ENCODE measurements around the gene SUN2. TPM values are rescaled to one million over a fixed set of nuclear protein-coding genes. Genes with fewer than 3 reads are reported as not detected.

SUN2 gene
- total and polyA plus RNA-seq, 2 donors (not counting 1 experiment from before 2014, with no cell fraction given): 224 to 305 TPM

DNA sequence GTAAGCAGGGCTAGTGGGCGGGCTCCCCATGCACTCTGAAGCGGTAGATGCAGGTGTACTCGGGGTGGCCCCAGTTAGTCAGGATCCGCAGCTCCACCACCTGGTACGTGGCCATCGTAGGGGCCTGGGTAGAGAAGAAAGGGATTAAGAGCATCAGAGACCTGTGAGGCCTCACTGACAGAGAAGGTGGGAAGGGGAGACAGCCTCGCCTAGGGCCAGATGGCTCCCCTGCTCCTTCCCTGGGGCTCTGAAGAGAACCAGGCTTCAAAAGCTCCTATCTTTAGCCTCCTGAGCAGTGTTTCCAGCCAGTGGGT lies 19.6 kb downstream of the SUN2 start:
- Histone ChIP-seq H3K27me3 (replicated peaks in 1 of 4; ENCODE audit: control extremely low read depth in 1 of 4, control insufficient read depth in 3 of 4, insufficient read depth in 4 of 4, low read length in 3 of 4) (no peaks in the 10 kb centered on the region), H2AFZ (ENCODE audit: insufficient read depth, low read depth, low read length, poor library complexity, severe bottlenecking) (no peak overlapping the region), H4K20me1 (ENCODE audit: control insufficient read depth, insufficient read depth, low read length, poor library complexity, severe bottlenecking) (peaks cover 97% of the 10 kb centered on the region), H3K9ac (ENCODE audit: low read length) (no peak overlapping the region), H3K79me2 (ENCODE audit: control insufficient read depth, insufficient read depth, low read length) (peaks cover 10% of the 10 kb centered on the region), H3K4me2 (replicated peaks; ENCODE audit: low read depth, low read length, poor library complexity, severe bottlenecking) (no peak overlapping the region), H3K9me3 (ENCODE audit: control extremely low read depth in 1 of 3, control insufficient read depth in 2 of 3, insufficient read depth in 1 of 3, low read length in 2 of 3) (no peaks in the 10 kb centered on the region), H3K36me3 (replicated peaks in 1 of 2; ENCODE audit: control extremely low read depth in 1 of 2, control insufficient read depth in 1 of 2, extremely low read depth in 1 of 2, insufficient read depth in 2 of 2, low read length in 1 of 2) (peaks cover 1 to 89% of the 10 kb centered on the region in 2 experiments), H3K4me1 (ENCODE audit: control insufficient read depth in 2 of 2, insufficient read depth in 2 of 2, low read length in 2 of 2) (peaks cover 0 to 19% of the 10 kb centered on the region in 2 donors), H3K4me3 (ENCODE audit: control extremely low read depth in 1 of 5, extremely low read depth in 1 of 5, insufficient read depth in 1 of 5, low read depth in 2 of 5, low read length in 4 of 5) (no peak overlapping the region), H3K27ac (ENCODE audit: low read length in 2 of 2) (peak overlapping the region in 1 of 2 donors; percentile 53)
- Mint-ChIP-seq H3K9me3 (ENCODE audit: insufficient read depth) (no peaks in the 10 kb centered on the region), H3K27ac (peak overlapping the region; percentile 68), H3K27me3 (no peaks in the 10 kb centered on the region), H3K4me3 (no peak overlapping the region), H3K4me1 (peaks cover 33% of the 10 kb centered on the region)
- intact Hi-C loops (cut with micrococcal nuclease): no loop called here
- ChIA-PET CTCF (interaction anchor here (0.9 to 8.3 kb wide), 4 partner anchors 11 to 31 kb away, joined by 3 to 81 read pairs (median 4); no protein-coding TSS in a partner anchor), POLR2A (interaction anchor here (3.5 kb wide), 1 partner anchor 16 kb away, joined by 15 read pairs; no protein-coding TSS in a partner anchor)
- ATAC-seq (ENCODE audit: low read depth): no peak
- DNase-seq: peak; percentile 42
- TF ChIP-seq, protein P1, sequence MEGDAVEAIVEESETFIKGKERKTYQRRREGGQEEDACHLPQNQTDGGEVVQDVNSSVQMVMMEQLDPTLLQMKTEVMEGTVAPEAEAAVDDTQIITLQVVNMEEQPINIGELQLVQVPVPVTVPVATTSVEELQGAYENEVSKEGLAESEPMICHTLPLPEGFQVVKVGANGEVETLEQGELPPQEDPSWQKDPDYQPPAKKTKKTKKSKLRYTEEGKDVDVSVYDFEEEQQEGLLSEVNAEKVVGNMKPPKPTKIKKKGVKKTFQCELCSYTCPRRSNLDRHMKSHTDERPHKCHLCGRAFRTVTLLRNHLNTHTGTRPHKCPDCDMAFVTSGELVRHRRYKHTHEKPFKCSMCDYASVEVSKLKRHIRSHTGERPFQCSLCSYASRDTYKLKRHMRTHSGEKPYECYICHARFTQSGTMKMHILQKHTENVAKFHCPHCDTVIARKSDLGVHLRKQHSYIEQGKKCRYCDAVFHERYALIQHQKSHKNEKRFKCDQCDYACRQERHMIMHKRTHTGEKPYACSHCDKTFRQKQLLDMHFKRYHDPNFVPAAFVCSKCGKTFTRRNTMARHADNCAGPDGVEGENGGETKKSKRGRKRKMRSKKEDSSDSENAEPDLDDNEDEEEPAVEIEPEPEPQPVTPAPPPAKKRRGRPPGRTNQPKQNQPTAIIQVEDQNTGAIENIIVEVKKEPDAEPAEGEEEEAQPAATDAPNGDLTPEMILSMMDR (IDR thresholded peaks at IDR 0.05): no peak
- no peak for TF ChIP-seq EZH2 (IDR thresholded peaks at IDR 0.05; ENCODE audit: borderline replicate concordance, insufficient read depth, low read depth, low read length, poor library complexity, severe bottlenecking)
- 89% methylated on average over 7 of the region's 7 CpGs for WGBS (ENCODE audit: insufficient coverage)

DNA sequence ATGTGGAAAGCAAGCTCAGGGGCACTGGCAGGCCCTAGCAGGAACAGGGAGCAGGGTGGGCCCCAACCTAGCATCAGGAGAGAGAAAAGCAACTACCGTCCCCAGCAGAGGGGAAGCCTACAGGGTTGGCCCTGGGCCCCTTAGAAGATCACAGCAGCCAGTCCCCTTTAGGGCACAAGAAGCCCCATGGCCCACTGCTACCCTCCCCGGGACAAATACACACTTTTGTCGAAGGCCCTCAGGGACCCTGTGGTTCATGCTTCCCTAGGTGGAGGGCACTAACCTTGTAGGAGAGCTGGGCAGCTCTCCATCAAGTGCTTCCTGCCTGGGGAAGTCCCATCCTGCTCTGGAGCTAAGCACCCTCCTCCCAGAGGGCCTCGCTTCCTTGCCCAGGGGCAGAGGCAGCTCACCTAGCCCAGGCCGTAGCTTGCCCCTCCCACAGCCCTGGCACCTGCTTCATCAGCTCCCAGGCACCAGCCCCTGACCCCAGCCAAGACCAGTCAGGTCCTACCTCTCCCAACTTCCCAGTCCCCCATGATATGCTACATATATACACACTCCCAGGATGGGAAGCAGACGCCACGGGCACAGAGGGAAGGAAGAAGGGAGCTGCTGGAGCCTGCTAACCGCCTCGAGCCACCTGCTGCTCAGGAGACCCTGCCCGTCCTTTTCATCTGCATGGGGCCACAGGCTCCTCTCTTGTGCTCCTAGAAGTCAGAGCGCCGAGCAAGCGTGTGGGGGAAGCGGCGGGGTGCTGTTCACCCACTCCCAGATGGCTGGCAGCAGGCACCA lies 20.1 kb downstream of the SUN2 start:
- H3K4me3 ChIP-seq (ENCODE audit: control extremely low read depth in 1 of 5, extremely low read depth in 1 of 5, insufficient read depth in 1 of 5, low read depth in 2 of 5, low read length in 4 of 5): no peak overlapping the region
- no peak overlapping the region for H3K4me3 Mint-ChIP-seq
- peaks cover 97% of the 10 kb centered on the region for H4K20me1 ChIP-seq (ENCODE audit: control insufficient read depth, insufficient read depth, low read length, poor library complexity, severe bottlenecking)
- peak; percentile 56 for DNase-seq
- H3K27me3 Mint-ChIP-seq: no peaks in the 10 kb centered on the region
- H3K9me3 ChIP-seq (ENCODE audit: control extremely low read depth in 1 of 3, control insufficient read depth in 2 of 3, insufficient read depth in 1 of 3, low read length in 2 of 3): no peaks in the 10 kb centered on the region
- intact Hi-C loops (cut with micrococcal nuclease): no loop called here
- CTCF ChIA-PET: interaction anchor here (0.9 to 8.3 kb wide), 7 partner anchors 10 to 134 kb away, joined by 3 to 81 read pairs (median 4); partner anchors contain the start of gene CBX6
- H3K27ac ChIP-seq (ENCODE audit: low read length in 2 of 2): peak overlapping the region in 1 of 2 donors; percentile 53
- H2AFZ ChIP-seq (ENCODE audit: insufficient read depth, low read depth, low read length, poor library complexity, severe bottlenecking): no peak overlapping the region
- TF ChIP-seq, protein P1 (IDR thresholded peaks at IDR 0.05): no peak
- no peak for TF ChIP-seq EZH2 (IDR thresholded peaks at IDR 0.05; ENCODE audit: borderline replicate concordance, insufficient read depth, low read depth, low read length, poor library complexity, severe bottlenecking)
- H3K4me1 ChIP-seq (ENCODE audit: control insufficient read depth in 2 of 2, insufficient read depth in 2 of 2, low read length in 2 of 2): peaks cover 0 to 19% of the 10 kb centered on the region in 2 donors
- peaks cover 6% of the 10 kb centered on the region for H3K79me2 ChIP-seq (ENCODE audit: control insufficient read depth, insufficient read depth, low read length)
- H3K4me1 Mint-ChIP-seq: peaks cover 33% of the 10 kb centered on the region
- ATAC-seq (ENCODE audit: low read depth): no peak
- H3K27me3 ChIP-seq (replicated peaks in 1 of 4; ENCODE audit: control extremely low read depth in 1 of 4, control insufficient read depth in 3 of 4, insufficient read depth in 4 of 4, low read length in 3 of 4): no peaks in the 10 kb centered on the region
- H3K9ac ChIP-seq (ENCODE audit: low read length): no peak overlapping the region
- H3K9me3 Mint-ChIP-seq (ENCODE audit: insufficient read depth): no peaks in the 10 kb centered on the region
- POLR2A ChIA-PET: interaction anchor here (0.6 to 3.5 kb wide), 4 partner anchors 14 to 675 kb away, joined by 3 to 15 read pairs (median 6); no protein-coding TSS in a partner anchor
- H3K27ac Mint-ChIP-seq: peak overlapping the region; percentile 77
- WGBS (ENCODE audit: insufficient coverage): 58% methylated on average over 15 of the region's 15 CpGs
- peaks cover 1 to 89% of the 10 kb centered on the region in 2 experiments for H3K36me3 ChIP-seq (replicated peaks in 1 of 2; ENCODE audit: control extremely low read depth in 1 of 2, control insufficient read depth in 1 of 2, extremely low read depth in 1 of 2, insufficient read depth in 2 of 2, low read length in 1 of 2)
- H3K4me2 ChIP-seq (replicated peaks; ENCODE audit: low read depth, low read length, poor library complexity, severe bottlenecking): no peak overlapping the region

All from B cell (primary cell).